Stimulated activated CD4-positive, alpha-beta T cell treated with anti-CD3 and anti-CD28 coated beads, Interleukin-4, amount 100 ng/mL, for 48 hours (primary cell): ENCODE results near the gene ARPC1A.
A peak's percentile ranks its signal among the peaks of the same experiment; 100 is the strongest.
"Not testable (repeated sequence)": the region's sequence is repeated elsewhere in the genome, so short reads cannot be mapped to it uniquely, and the experiment has no call there.

Experiments used
- DNase-seq, 2 donors: peaks; one replicate each; pipeline ENCODE4 v3.0.0-alpha.2; 2020; ENCODE audit warnings: low read depth in 2 of 2

ARPC1A gene

DNA sequence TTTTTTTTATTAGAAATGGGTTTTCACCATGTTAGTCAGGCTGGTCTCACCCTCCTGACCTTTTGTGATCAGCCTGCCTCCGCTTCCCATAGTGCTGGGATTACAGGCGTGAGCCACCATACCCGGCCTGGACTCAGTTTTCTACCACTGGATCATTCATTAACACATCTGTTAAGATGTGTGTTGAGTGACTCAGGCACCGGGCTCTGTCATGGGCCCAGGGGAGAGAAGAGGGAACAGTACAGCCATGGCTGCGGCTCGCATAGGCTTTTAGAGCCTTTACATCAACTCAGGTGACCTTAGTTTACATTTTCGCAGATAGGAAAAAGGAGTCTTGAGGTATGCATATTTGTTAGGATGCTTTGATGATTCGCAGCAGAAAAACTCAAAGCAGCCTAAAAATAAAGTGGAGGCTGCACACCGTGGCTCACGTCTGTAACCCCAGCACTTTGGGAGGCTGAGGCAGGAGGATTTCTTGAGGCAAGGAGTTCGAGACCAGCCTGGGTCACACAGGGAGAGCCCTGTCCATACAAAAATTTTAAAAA is 45.8 kb downstream of the ARPC1A start:
- DNase-seq: no peak

- DNase-seq: no peak
Measured at GRCh38 chr7:99372275-99373090, 46.8 kb downstream of the ARPC1A start.

DNA sequence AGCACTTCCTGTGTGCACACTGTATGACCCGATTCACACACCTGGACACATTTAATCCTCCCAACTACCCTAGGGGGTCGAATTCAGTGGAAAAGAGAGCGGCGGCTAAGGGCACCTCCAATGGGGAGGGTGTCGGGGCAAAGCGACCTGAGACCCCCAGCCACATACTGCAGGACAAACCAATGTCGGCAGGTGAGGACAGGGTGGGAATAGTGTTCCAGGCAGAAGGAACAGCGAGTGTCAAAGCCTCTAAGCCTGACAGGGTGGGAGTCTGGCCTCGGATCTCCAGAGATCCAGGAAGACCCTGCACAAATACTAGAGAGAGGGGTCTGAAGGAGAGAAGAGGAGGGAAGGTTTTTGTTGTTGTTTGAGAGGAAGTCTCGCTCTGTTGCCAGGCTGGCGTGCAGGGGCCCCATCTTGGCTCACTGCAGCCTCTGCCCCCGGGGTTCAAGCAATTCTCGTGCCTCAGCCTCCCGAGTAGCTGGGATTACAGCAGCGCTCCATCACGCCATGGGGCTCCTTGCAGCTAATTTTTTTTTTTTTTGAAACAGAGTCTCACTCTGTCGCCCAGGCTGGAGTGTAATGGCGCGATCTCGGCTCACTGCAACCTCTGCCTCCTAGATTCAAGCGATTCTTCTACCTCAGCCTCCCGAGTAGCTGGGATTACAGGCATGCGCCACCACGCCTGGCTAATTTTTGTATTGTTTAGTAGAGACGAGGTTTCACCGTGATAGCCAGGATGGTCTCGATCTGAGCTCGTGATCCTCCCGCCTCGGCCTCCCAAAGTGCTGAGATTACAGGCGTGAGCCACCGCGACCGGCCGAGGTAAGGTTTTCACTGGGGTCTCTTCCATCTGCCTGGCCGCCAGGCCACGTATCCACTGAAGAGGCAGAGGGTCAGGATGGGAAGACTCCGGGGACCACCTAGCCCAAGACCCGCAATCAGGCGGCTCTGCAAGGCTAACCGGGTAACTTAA is 47.7 kb downstream of the ARPC1A start:
- no peak for DNase-seq

DNA sequence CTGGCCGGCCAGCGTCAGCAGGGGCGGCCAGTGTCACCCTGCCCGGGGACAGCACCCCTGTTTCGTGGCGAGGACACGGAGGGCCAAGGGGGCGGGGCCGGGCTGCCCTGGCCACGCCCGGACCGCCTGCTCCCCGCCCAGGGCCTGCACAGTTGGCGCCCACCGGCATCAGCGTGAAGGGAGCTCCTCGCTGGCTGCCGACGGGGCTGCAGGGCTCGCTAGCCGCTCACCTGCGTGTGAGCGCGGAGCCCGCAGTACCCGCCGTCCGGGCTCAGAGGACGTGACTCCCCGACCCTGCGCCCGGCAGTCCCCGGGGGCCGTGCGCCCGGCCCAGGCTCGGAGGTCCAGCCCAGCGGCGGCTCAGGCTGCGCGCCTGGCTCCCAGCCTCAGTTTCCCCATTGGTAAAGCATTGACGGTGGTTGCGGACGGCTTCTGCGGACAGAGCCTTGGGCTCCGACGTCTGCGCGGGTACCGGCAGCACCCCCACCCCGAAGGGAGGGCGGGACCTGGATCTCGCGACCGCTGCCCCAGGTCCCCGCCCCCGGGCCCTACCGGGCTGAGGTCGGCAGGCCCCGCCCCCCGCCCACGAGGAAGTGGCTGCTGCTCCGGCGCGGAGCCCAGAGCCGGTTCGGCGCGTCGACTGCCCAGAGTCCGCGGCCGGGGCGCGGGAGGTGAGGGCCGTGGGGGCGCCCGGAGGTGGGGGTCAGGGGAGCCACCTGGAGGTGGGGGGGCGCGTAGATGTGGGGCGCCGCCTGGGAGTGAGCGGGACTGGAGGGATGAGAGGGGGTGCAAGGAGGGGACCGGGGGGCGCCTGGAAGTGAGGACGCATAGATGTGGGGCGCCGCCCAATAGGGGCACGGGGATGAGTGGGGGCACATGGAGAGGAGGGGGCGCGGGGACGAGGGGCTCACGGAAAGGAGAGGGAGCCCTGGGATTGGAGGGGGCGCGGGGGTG is 48.7 kb downstream of the ARPC1A start, which contains the start of gene ARPC1B:
Gene ARPC1B (plus strand): TSS at position 620 of the 954 bp plus-strand sequence. CDS start 10,985 bp downstream, outside the sequence.
- peak; percentile 80 to 90 for DNase-seq

GRCh38 chr7:99375070-99375807 is 49.5 kb downstream of the ARPC1A start:
- peak in 1 of 2 donors; percentile 64 for DNase-seq

GRCh38 chr7:99379043-99379577 is 53.4 kb downstream of the ARPC1A start:
- peak in 1 of 2 donors; percentile 37 for DNase-seq

DNA sequence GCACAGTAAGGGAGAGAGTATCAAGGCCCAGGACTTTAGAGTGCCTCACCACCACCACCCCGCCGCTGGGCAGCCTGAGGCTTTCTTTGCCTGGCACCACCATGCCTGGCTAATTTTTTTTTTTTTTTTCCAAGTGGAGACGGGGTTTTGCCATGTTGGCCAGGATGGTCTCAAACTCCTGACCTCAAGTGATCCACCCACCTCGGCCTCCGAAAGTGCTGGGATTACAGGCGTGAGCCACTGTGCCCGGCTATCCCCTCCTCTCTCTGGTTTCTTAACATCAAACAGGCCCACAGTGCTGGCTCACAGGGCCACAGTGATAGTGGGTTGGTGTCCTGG is 54.0 kb downstream of the ARPC1A start:
- not testable (repeated sequence) for DNase-seq

DNA sequence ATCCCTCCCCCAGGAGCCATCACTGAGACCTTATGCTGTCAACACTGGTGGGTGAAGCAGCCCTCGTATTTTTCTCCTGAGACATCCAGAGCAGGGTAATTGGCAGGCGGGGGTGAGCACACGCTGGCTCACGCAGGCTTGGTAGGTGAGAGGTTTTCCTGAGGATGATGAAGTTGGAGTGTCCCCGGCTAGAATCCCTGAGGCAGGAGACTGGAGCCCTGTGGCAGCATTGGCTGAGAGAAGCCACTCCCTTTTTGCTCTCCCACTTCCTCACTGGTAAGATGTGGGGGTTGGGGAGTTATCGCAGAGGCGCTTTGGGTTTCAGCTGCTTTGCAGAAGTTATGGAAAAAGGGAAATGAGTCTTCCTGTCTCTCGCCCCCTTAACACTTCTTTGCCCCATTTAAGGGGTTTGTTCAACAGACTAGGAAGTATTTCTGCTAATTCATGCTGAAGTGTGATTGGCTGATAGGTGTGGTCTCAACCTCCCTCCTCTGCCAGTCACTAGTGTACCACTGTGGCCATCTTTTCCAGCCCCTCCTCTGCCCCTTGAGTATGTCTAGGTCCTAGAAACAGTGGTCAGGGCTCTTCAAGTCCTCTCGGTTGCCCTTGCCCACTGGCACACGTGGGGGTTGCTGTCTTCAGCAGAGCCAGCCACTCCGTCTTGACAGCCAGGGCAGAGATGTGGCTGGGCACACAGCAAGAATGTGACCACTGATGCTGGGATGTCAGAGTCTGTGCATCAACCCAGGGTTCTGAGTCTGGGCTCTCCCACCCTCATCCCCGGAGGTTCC is 54.5 kb downstream of the ARPC1A start:
- DNase-seq: peak in 1 of 2 donors; percentile 47

DNA sequence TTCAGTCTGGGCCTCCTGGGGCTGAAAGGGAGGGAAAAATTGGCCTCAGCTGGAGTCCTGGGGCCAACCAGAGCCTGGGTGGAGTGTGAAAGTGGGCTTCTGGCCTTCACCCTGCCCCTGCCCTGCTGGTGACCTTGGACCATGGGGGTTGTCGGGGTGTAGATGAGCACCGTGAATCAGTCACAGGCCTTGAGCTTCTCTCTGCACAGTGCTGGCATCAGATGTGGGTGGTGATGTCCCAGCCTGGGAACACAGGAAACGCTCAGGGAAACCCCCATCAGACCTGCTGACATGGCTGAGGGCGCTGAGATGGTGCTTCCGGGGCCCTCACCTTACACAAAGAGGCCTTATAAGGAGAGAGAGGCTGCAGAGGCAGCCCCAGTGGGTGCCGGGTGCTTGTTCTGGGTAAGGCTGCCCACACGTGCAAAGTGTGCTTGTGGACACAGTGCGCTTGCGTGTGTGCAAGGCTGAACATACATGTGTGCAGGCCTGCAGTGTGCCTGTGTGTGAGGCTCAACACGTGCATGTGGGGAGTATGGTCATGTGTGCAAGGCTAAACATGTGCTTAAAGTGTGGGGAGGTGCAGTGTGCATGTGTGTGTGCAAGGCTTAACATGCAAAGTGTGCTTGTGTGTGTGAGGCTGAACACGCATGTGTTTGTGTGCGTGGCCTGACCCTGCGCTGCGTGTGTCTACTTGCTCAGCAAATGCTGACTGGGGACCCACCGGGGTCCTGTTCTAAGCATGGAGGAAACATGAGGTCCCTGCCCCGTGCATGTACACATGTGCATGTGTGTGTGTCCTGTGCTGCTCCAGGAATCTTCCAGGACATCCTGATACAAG is 55.3 kb downstream of the ARPC1A start:
- DNase-seq: peak; percentile 72 to 85

GRCh38 chr7:99381664-99382075 is 56.0 kb downstream of the ARPC1A start:
- no peak for DNase-seq

DNA sequence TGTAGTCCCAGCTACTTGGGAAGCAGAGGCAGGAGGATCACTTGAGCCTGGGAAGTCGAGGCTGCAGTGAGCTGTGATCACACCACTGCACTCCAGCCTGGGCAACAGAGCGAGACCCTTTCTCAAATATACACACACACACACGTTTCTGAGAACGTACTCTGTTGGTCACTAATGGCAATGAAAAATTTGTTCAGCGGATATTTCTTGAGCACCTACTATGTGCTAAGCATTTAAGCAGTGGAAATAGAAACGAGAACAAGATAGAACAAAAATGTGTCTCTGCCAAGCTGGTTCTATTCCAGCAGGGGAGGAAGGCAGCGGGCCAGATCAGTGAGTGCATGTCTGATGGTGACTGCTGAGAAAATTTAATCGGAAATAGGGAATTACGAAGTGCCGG is 57.5 kb downstream of the ARPC1A start:
- no peak for DNase-seq

- no peak for DNase-seq
Measured at GRCh38 chr7:99383791-99384370, 58.2 kb downstream of the ARPC1A start.

DNA sequence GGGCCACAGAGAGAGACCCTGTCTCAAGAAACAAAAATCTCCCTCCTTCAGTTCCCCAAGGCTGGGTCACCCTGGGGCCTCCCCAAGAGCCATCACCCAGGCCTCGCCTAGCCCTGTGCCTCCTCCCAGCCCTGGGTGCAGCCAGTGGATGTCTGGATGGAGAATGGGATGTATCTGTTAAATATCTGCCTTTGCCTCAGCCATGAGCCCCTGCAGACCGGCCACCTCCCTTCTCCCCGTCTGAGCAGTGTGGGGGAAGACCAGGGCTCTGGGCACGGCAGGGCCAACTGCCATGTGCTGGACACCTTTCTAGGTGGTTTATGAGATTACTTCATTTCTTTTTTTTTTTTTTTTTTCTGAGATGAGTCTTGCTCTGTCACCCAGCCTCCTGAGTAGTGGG is 58.8 kb downstream of the ARPC1A start:
- DNase-seq: no peak

DNA sequence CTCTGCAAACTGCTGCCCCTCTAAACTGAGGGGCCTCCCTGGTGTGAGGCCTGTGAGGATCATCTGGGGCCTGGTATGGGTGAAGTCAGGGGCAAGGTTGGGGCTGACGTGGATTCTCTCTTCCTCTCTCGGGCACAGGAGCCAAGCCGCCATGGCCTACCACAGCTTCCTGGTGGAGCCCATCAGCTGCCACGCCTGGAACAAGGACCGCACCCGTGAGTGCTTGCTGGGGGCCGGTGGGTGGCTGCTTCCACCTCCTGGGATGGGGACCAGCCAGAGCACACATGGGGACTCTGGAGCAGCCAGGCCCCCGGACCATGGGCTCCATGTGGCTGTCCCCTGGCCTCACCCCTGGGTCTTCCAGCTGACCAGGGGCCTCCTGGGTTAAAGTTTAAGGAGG is 59.9 kb downstream of the ARPC1A start:
- DNase-seq: no peak

DNA sequence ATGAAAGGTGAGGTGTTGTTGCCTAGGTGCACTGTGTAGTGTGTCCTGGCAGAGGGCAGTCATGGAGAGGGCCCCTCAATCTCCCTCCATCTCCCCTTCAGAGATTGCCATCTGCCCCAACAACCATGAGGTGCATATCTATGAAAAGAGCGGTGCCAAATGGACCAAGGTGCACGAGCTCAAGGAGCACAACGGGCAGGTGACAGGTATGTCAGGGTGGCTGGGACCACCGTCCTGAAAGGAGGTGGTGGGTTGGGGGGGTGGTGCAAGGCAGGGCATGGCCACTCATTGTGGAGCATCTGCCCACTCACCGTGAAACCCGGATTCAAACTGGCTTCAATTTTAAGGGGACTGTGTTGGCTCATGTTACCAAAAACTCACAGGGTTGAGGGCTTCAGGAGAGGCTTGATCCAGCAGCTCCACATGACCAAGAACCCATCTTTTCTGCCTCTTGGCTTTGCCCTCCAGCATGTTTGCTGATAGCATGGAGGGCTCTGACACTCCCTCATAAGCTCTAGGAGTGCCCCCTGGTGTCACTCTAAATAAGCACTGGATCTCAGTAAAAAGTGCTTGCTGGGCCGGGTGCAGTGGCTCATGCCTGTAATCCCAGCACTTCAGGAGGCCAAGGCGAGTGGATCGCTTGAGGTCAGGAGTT is 61.0 kb downstream of the ARPC1A start:
- DNase-seq: no peak

- not testable (repeated sequence) for DNase-seq
Measured at GRCh38 chr7:99387239-99387635, 61.5 kb downstream of the ARPC1A start.

DNA sequence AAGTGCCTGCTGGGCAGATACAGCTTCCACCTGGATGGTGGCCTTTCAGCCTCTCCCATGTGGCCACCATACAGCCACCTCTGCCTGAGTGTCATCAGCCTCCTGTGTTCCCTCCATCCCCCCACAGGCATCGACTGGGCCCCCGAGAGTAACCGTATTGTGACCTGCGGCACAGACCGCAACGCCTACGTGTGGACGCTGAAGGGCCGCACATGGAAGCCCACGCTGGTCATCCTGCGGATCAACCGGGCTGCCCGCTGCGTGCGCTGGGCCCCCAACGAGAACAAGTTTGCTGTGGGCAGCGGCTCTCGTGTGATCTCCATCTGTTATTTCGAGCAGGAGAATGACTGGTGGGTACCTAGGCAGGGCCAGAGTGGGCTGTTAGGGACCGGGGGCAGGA is 62.2 kb downstream of the ARPC1A start:
- no peak for DNase-seq
